Measurements from ENCODE around the gene EGFR. TPM values are rescaled to one million over a fixed set of nuclear protein-coding genes. Genes with fewer than 3 reads are reported as not detected.

The EGFR gene
- total and polyA plus RNA-seq, 9 donors: 13.0 to 54.6 (median 41.7) TPM

DNA sequence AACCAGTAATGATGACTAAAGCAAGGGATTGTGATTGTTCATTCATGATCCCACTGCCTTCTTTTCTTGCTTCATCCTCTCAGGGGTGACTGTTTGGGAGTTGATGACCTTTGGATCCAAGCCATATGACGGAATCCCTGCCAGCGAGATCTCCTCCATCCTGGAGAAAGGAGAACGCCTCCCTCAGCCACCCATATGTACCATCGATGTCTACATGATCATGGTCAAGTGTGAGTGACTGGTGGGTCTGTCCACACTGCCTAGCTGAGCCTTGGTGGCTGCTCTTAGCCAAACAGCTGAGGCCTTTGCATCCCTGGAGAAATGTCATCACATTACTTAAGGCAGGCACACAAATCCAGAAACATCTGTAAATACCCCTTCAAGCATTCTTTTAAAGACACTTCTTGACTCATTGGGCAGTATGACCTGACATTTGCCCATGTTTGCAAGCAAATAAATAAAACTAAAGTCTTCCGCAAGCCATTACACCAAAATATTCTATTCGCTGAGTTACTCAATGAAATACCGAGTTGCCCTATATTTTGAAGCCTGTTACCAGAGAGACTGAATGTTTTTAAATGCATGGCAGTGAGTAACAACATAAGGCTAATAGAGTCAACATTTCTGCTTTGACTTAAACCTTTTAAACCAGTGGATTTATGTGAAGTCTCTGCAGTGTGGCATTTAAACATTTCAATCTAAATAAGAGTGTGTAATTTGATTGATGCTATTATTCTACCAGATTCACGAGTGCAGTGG is 180.0 kb downstream of the EGFR start:
- no peaks in the 10 kb centered on the region for H3K27me3 ChIP-seq
- H3K27ac ChIP-seq: no peak overlapping the region
- intact Hi-C loops (cut with DNase I): no loop called here
- no peaks in the 10 kb centered on the region for H3K9me3 ChIP-seq
- TF ChIP-seq, protein P1, sequence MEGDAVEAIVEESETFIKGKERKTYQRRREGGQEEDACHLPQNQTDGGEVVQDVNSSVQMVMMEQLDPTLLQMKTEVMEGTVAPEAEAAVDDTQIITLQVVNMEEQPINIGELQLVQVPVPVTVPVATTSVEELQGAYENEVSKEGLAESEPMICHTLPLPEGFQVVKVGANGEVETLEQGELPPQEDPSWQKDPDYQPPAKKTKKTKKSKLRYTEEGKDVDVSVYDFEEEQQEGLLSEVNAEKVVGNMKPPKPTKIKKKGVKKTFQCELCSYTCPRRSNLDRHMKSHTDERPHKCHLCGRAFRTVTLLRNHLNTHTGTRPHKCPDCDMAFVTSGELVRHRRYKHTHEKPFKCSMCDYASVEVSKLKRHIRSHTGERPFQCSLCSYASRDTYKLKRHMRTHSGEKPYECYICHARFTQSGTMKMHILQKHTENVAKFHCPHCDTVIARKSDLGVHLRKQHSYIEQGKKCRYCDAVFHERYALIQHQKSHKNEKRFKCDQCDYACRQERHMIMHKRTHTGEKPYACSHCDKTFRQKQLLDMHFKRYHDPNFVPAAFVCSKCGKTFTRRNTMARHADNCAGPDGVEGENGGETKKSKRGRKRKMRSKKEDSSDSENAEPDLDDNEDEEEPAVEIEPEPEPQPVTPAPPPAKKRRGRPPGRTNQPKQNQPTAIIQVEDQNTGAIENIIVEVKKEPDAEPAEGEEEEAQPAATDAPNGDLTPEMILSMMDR (IDR thresholded peaks at IDR 0.05): no peak
- WGBS, 3 donors: 87 to 90% (median 89%) methylated on average over 8 of the region's 8 CpGs
- H3K4me1 ChIP-seq (ENCODE audit: insufficient read depth): peaks cover 2% of the 10 kb centered on the region
- H3K36me3 ChIP-seq: no peaks in the 10 kb centered on the region
- no peak for DNase-seq
- no peak overlapping the region for H3K4me3 ChIP-seq

DNA sequence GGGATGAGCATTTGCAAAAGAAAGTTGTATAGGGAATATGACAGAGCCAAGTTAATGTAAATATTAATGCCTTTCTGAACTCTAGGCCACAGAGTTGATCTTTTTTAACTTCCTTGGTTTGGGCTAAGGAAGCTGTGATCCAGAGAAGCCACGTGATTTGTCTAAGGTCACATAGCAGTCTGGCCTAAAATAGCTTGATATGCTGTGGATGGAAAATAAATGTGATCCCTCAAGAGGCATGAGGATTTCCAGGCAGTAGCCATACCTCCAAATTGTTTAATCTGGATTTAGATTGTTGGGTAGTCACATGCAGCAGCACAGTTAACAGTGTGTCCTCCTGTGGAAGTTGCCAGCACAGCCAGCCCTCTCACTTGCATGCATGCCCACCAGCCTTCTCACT is 180.6 kb downstream of the EGFR start:
- no peak for DNase-seq
- intact Hi-C loops (cut with DNase I): no loop called here
- Histone ChIP-seq H3K36me3 (no peaks in the 10 kb centered on the region), H3K27ac (no peak overlapping the region), H3K4me3 (no peak overlapping the region), H3K4me1 (ENCODE audit: insufficient read depth) (peaks cover 2% of the 10 kb centered on the region), H3K27me3 (no peaks in the 10 kb centered on the region), H3K9me3 (no peaks in the 10 kb centered on the region)
- TF ChIP-seq EP300 (IDR thresholded peaks at IDR 0.05): no peak
- TF ChIP-seq, protein P1 (IDR thresholded peaks at IDR 0.05): no peak
- no peak for TF ChIP-seq POLR2A (IDR thresholded peaks at IDR 0.05)
- 75 to 79% (median 76%) methylated on average over 1 of the region's 1 CpG for WGBS, 3 donors

DNA sequence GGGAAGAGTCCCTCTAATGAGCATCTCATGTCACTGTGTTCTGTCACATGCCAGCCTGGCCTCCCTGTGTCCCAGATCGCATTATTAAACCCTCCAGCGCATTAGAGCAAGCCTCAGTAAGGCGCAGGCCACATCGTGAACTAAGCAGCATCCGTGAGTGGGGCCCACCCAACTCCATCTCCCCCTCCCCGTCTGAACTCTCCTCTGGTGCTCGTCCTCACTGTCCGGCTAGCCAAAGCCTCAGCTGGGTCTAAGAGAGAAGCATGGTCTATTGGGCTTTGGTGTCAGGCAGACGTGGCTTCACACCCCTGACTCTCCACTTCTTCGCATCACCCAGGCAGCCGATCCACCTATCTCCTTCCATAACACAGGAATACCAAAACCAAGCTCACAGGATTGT is 181.6 kb downstream of the EGFR start:
- Histone ChIP-seq H3K27me3 (no peaks in the 10 kb centered on the region), H3K4me3 (no peak overlapping the region), H3K36me3 (no peaks in the 10 kb centered on the region), H3K9me3 (no peaks in the 10 kb centered on the region), H3K4me1 (ENCODE audit: insufficient read depth) (peaks cover 2% of the 10 kb centered on the region), H3K27ac (no peak overlapping the region)
- TF ChIP-seq EP300 (IDR thresholded peaks at IDR 0.05) (no peak), POLR2A (IDR thresholded peaks at IDR 0.05) (no peak)
- TF ChIP-seq, protein P1 (IDR thresholded peaks at IDR 0.05): no peak
- WGBS, 3 donors: 91 to 96% (median 92%) methylated on average over 11 of the region's 11 CpGs
- intact Hi-C loops (cut with DNase I): no loop called here
- DNase-seq: no peak

DNA sequence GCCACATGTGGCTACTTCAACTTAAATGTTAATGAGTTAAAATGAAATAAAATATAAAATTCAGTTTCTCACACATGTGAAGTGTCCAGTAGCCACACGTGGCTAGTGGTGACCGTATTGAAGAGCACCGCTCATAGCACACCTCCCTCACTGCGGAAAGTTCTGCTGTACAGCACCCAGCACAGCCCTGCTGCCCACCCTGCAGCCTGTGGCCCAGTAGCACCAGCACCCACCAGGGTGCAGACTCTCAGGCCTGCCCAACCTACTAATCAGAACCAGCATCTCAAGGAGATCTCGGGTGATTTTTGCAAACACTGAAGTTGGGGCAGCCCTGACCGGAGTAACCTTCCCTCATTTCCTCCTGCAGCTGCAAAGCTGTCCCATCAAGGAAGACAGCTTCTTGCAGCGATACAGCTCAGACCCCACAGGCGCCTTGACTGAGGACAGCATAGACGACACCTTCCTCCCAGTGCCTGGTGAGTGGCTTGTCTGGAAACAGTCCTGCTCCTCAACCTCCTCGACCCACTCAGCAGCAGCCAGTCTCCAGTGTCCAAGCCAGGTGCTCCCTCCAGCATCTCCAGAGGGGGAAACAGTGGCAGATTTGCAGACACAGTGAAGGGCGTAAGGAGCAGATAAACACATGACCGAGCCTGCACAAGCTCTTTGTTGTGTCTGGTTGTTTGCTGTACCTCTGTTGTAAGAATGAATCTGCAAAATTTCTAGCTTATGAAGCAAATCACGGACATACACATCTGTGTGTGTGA is 183.5 kb downstream of the EGFR start:
- peaks cover 2% of the 10 kb centered on the region for H3K4me1 ChIP-seq (ENCODE audit: insufficient read depth)
- no peak overlapping the region for H3K4me3 ChIP-seq
- H3K9me3 ChIP-seq: no peaks in the 10 kb centered on the region
- TF ChIP-seq POLR2A (IDR thresholded peaks at IDR 0.05): no peak
- TF ChIP-seq, protein P1 (IDR thresholded peaks at IDR 0.05): no peak
- TF ChIP-seq EP300 (IDR thresholded peaks at IDR 0.05): no peak
- no peak for DNase-seq
- no peaks in the 10 kb centered on the region for H3K27me3 ChIP-seq
- intact Hi-C loops (cut with DNase I): no loop called here
- WGBS, 3 donors: 80% methylated on average over 13 of the region's 13 CpGs
- no peak overlapping the region for H3K27ac ChIP-seq
- H3K36me3 ChIP-seq: no peaks in the 10 kb centered on the region
